GM18519 (cell line): ENCODE data around the gene OR9A4.
"Not testable (repeated sequence)": the region's sequence is repeated elsewhere in the genome, so short reads cannot be mapped to it uniquely, and the experiment has no call there.

ENCODE experiments used
- ATAC-seq: cut with Tn5 transposase; IDR thresholded peaks from one replicate; pipeline ENCODE4 v1.9.1; 2021; ENCODE audit warnings: mild to moderate bottlenecking, moderate library complexity; ENCODE audit not compliant: unreplicated experiment, low FRiP score

OR9A4 gene, protein sequence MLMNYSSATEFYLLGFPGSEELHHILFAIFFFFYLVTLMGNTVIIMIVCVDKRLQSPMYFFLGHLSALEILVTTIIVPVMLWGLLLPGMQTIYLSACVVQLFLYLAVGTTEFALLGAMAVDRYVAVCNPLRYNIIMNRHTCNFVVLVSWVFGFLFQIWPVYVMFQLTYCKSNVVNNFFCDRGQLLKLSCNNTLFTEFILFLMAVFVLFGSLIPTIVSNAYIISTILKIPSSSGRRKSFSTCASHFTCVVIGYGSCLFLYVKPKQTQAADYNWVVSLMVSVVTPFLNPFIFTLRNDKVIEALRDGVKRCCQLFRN

DNA sequence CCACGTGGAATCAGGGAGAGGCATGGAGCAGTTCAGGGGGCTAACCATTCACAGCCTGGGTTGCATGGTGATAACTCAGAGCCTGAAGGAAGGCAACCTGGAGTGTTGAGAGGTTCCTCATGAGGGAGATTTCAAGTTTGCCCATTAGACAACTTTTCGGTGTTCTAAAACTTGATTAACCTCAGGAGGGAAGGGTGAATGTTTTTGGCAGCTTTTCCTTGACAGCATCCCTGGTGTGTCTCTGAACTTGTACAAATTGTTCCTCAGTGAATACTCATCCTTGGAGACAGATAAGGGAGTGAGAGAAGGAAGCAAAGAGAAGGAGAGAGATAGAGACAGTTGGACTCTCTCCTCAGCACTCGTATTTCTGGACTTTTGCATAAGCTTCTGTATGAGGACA lies at the start of gene OR9A4:
Gene OR9A4, plus strand, starts transcription at position 301 of the 400 bp plus-strand sequence. CDS start 2,477 bp downstream, outside the sequence.
- ATAC-seq: no peak

- ATAC-seq: no peak
Observed at GRCh38 chr7:141866974-141867373, 49.2 kb upstream of the OR9A4 start.

GRCh38 chr7:141872931-141873330 lies 43.3 kb upstream of the OR9A4 start:
- ATAC-seq: no peak

DNA sequence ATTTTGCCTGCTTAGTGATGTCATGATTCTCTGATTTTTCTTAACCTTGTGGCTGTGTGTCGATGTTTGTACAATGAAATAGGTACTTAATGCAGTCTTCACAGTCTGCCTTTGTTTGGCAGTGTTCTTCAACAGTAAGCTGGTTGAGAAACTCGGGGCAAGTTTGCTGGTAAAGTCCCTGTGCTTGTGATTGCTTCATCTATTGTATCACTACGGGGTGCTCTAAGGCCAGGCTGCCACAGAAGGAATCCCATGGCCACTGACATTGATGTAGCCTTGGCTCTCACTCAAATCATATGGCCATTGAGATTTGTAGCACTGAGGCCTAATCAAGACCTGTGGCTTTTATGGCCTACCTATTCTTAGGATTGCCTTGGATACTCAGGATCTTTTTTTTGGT lies 41.4 kb upstream of the OR9A4 start:
- ATAC-seq: no peak

- no peak for ATAC-seq
Observed at GRCh38 chr7:141875453-141875852, 40.7 kb upstream of the OR9A4 start.

- no peak for ATAC-seq
Observed at GRCh38 chr7:141876371-141876770, 39.8 kb upstream of the OR9A4 start.

DNA sequence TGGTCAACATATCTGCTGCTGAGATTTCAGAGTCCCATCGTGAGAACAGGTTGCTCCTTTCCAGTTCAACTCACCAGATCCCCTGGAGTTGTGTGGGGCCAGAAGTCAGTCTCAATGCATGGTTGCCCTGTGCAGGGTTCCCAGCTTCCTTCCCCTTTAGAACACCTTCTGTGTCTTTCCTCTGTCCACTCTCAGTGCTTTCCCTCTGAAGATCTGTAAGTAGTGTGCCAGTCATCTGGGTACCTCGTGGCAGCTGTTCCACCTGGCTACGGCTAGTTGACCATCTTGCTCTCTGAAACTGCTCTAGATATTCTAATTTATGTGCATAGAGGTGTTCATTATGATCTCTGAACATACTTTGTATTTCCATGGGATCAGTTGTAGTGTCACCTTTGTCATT lies 38.8 kb upstream of the OR9A4 start:
- ATAC-seq: no peak

GRCh38 chr7:141880960-141881359 lies 35.2 kb upstream of the OR9A4 start:
- no peak for ATAC-seq

GRCh38 chr7:141884539-141885225 lies 31.5 kb upstream of the OR9A4 start:
- peak; percentile 93 for ATAC-seq

DNA sequence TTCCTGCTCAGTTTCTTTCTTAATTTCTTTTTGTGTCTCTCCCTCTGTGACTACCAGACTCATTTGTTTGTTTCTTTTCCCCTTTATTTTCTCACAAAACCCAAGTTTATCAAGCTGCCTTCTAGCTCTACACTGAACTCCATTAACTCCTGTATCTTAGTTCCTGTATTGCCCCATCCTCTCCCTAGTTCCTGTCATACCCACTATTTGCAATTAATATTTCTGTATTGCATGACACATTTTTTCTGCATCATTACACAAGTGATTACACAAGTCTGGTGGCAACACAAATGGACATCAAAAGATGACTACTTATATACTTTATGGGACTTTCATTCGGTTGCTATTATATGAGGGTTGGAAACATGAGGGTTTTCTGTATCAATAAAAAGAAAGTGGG lies 26.9 kb upstream of the OR9A4 start:
- no peak for ATAC-seq

- no peak for ATAC-seq
Observed at GRCh38 chr7:141891336-141891735, 24.9 kb upstream of the OR9A4 start.

DNA sequence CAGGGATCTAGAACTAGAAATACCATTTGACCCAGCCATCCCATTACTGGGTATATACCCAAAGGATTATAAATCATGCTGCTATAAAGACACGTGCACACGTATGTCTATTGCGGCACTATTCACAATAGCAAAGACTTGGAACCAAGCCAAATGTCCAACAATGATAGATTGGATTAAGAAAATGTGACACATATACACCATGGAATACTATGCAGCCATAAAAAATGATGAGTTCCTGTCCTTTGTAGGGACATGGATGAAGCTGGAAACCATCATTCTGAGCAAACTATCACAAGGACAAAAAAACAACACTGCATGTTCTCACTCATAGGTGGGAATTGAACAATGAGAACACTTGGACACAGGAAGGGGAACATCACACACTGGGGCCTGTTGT lies 16.8 kb upstream of the OR9A4 start:
- ATAC-seq: not testable (repeated sequence)

DNA sequence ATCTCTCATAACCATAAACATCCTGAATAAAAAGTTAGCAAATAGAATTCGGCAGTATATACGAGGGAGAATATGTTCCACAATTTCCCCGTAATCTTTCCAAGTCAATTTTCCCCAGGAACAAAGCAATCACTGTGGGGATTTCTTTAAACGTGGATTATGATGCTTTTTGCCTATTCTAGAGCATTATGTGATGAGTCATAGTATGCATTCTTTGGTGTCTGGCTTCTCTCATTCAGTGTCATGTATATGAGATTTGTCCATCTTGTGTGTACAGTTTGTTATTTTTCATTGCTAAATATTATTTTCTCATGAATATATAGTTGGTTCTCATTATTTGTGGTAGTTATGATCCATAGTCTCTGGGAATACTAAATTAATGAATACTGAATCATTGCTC lies 9.9 kb upstream of the OR9A4 start:
- no peak for ATAC-seq

DNA sequence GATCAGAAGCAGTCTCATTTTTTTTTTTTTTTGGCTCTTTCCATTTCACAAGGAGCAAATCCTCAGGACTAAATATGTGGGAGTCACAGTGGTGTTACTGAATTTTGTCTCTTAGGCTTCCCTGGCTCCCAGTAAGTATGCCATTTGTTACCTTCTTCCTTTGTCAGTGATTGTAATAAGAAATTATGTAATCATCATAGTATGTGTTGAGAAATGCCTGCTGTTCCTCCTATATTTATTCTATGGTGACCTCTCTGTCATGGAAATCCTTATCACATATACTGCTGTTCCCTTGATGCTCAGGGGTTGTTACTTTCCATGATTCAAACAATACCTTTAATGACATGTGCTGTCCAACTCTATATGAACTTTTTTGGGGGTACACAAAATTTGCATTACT lies 4.8 kb upstream of the OR9A4 start:
- no peak for ATAC-seq

DNA sequence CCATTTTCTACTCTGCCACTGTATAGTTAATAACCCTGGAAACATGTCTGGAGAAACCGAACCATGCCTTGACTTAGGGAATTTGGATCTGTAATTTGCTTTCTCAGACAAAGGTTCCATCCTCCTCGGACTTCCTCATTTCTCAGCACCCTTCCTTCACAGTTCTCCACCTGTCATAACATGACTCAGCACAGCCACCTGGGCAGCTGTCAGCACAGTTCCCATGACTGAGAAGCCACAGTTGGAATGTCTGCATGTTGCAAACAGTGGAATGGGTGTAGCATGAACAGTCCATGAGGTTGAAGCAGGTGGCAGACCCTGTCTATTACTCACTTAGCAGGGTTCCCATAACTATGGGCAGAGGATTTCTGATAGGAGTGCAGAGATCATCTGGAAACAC lies 634 bp upstream of the OR9A4 start:
- ATAC-seq: no peak

DNA sequence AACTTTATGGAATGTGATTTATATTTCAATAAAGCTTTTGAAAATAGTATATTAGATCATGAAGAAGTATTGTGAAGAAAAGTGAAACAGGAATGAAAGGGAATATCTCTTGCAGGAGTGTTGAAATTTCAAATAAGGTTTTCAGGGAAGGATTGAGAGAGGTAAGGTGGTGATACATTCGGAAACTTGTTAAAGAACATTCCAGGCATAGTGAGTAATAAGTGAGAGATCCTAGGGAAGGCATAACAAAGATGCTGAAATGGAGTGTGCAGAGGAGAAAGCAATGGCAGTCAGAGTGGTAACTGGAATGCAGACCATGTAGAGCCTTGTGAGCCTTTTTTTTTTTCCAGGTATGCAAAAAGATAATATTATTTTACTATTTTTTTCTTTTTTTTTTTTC lies 4.1 kb downstream of the OR9A4 start:
- no peak for ATAC-seq

DNA sequence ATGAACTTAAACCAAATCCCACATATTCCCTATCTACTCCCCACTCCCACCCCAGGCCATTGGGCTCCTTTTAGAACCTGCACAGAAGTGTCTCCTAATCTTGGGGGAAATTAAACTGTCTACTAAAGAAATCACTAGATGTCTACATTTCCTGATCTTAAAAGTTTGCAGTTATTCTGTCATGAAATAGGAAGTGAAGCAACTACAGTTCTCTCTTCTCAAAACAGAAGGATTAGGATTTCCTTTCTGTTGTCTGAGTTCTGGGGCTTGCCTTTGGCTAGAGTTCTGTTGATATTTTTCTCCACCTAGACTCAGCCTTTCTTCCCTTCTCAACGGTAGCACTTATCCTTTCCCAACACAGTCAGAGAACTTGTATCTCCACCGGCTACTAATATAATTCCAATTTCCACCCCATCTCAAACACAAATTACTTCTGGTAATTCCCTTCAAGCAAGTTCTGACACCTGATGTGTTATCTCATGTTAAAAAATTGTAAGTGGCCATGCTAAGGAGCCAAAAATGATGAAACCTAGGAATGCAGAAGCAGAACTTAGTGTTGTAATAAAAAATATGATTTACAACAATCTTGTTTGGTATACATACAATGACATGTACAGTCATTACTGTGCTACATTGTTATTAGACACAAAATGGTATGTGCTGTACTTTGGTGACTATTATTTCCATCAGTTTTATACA lies 12.1 kb downstream of the OR9A4 start:
- no peak for ATAC-seq

DNA sequence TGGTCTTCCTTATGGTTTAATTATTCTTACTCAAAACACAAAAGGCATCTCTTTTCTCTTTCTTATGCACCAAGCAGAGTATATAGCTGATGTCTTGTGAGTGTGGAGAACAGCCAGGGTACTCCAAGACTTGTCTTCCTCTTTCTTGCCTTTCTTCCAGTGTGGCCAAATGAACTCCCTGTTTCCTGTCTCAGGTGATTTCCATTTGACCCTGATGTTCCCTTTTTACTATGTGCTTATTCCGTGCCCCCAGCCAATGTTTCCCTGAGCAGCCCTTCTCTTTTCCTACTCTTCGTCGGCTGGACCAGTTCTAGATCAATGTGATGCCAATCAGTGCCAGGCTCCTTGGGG lies 12.6 kb downstream of the OR9A4 start:
- no peak for ATAC-seq

DNA sequence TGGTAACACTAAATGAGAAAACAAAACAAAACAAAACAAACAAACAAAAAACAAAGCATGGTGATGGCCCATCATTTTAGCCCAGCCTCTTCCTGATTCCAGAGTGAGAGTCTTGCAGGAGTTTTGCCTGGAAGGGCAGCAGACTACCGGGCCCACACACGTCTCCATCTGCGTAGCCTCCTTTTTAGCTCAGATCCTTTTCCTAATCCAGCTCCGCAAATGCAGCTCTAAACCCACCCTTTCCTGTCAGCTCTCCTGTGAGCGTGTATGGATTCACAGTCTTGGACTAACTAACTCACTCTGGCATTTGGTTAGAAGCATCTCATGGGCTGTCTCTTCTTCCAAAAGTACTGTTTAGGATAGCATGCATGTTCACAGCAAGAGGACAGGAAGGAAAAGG lies 14.0 kb downstream of the OR9A4 start:
- ATAC-seq: no peak

- no peak for ATAC-seq
Observed at GRCh38 chr7:141941075-141941474, 24.9 kb downstream of the OR9A4 start.

DNA sequence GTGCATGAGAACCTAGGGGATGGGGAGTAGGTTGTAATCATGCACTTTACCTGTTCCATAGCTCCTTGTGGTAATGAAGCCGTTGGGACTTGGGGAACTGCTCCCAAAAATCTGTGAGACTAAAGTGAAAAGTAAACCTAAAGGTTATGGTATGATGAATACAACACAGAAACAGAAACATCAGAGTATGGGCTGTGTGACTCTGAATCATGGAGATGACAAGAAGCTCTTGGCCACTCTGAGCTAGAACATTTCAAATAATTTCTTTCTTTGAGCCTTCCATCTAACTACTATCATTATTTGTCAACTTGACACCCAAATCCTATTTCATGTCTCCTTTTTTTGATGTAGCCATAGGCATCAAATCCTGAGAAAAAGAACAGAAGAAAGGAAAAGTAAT lies 27.6 kb downstream of the OR9A4 start:
- no peak for ATAC-seq

DNA sequence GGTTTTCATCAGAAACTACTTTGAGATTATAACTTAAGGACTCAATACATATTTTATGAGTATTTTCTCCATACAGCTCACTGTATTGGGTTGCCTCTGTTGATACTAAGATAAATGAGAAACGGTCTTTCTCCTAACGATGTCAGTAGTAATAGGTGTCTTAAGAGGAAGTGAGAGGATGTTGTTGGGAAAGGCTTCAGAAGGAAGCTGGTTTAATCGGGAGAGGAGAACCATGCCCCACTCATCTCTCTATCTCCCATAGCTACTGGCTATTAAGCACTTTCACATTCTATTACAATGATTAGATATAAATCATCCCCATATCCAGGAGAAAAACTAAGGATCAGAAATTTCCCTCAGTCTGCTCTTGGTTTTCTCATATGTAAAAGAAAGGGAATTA lies 28.6 kb downstream of the OR9A4 start:
- ATAC-seq: no peak
